ENCODE measurements around the gene ACTRT3.
A peak's percentile ranks its signal among the peaks of the same experiment; 100 is the strongest.
"Not testable (repeated sequence)": the region's sequence is repeated elsewhere in the genome, so short reads cannot be mapped to it uniquely, and the experiment has no call there.

Gene ACTRT3

DNA sequence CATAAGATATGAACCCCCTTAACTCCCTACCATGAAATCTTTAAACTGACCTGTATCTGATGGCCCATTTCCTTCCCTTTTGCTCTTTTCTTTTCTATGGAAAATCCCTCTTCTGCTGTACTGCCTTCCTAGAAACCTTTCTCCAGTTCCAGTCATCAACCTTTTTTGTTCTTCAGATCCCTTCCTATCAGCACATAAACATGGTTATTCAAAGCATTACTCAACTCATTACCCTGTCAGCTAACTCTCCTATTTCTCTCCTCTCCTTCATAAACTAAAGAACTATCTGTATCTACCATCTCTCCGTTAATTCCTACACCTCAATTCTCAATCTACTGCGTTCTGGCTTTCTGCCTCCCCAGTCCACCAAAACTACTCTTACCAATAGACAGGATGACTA lies 17.5 kb downstream of the ACTRT3 start:
- in situ Hi-C loops (cut with HindIII; ENCODE audit: low sequenced_read_pairs): no loop called here
- no peak for DNase-seq (ENCODE audit: low read depth, low spot score)
- TF ChIP-seq, protein P1, sequence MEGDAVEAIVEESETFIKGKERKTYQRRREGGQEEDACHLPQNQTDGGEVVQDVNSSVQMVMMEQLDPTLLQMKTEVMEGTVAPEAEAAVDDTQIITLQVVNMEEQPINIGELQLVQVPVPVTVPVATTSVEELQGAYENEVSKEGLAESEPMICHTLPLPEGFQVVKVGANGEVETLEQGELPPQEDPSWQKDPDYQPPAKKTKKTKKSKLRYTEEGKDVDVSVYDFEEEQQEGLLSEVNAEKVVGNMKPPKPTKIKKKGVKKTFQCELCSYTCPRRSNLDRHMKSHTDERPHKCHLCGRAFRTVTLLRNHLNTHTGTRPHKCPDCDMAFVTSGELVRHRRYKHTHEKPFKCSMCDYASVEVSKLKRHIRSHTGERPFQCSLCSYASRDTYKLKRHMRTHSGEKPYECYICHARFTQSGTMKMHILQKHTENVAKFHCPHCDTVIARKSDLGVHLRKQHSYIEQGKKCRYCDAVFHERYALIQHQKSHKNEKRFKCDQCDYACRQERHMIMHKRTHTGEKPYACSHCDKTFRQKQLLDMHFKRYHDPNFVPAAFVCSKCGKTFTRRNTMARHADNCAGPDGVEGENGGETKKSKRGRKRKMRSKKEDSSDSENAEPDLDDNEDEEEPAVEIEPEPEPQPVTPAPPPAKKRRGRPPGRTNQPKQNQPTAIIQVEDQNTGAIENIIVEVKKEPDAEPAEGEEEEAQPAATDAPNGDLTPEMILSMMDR (IDR thresholded peaks at IDR 0.05; ENCODE audit: low read depth, low read length): no peak
- no peak overlapping the region for H3K4me3 ChIP-seq (ENCODE audit: low read depth, low read length)

DNA sequence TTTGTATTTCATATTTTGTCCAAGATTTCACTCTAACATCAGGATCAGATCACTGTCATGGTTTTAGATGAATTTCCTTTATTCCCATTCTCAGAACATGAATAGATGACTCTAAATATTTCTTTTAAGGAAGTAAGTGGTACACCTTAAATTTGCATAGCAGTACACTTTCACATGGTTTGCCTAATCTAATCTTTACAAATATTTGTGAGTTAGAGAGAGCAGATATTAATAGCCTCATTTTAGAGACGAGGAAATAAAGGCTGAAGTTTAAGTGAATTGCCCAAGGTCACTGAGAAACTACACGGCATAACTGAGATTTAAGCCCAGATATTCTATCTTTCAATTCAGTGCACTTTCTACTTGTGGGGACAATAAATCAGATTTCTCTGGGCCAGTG lies 18.7 kb downstream of the ACTRT3 start:
- in situ Hi-C loops (cut with HindIII; ENCODE audit: low sequenced_read_pairs): no loop called here
- DNase-seq (ENCODE audit: low read depth, low spot score): no peak
- no peak overlapping the region for H3K4me3 ChIP-seq (ENCODE audit: low read depth, low read length)
- TF ChIP-seq, protein P1 (IDR thresholded peaks at IDR 0.05; ENCODE audit: low read depth, low read length): no peak

DNA sequence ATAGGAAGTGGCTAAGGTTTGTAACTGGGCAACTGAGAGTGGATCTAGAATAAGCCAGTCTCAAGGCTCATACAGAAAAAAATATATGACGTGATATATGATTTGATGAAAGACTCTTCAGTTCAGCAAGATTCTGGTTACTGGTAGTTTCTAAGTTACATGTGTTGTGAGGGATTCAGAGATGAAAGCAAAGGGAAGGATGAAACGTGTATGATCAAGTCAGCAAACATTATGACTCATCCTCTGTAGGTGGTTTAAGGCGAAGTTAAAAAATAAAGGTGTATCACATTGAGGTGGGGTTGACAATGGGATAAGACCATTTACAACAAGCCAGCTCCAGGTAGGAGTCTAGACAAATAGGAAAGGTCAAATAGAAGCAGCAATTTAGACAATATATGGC lies 20.7 kb downstream of the ACTRT3 start:
- H3K4me3 ChIP-seq (ENCODE audit: low read depth, low read length): no peak overlapping the region
- in situ Hi-C loops (cut with HindIII; ENCODE audit: low sequenced_read_pairs): no loop called here
- TF ChIP-seq, protein P1 (IDR thresholded peaks at IDR 0.05; ENCODE audit: low read depth, low read length): no peak
- no peak for DNase-seq (ENCODE audit: low read depth, low spot score)

DNA sequence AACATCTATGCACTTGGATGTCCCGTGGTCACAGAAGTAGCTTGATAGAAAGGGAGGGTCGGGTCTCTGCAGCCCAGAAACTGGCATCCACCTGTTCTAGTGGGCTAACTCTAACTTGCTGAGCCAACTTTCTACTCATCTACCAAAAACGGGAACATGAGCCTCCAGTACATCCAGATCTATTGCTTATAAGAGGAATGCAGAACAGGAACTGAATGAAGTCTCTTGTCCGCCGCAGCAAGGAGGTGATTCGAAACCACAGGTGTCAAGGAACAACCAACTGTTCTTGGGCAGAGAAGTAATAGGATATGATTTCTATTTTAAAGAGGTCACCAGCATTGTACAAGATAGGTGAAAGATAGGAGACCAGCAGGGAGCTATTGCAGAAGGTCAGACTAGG lies 22.4 kb downstream of the ACTRT3 start:
- TF ChIP-seq, protein P1 (IDR thresholded peaks at IDR 0.05; ENCODE audit: low read depth, low read length): no peak

DNA sequence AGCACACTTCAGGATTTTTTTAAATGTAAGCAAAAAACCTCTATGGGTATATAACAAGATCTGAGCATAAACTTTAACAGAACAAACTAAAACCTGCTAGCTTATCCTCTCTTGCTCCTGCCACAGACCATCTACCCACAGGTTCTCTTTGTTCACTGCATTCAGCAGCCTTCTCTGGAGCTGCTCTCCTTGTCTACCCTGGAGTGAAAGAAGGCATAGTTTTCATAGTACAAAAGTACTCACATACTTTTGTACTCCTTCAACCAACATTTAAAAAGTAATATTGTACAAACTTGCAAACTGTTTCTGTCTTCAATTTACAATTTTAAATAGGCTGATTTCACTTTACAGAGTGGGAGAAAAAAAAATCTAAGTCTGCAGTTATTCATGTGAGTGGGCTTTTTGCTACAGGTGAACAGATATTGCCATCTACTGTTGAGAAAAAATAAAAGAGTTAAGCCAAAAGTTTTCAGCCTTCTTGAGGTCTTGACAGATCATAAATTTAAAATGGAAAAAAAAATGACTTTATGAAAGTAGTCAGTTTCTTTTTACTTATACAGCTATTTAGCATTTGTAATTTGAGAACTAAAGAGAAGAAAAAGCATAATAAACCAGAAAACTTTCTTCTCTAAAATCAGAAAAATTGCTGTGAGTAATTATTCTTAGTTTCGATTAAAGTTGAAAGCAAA lies 24.9 kb downstream of the ACTRT3 start:
- H3K4me3 ChIP-seq (ENCODE audit: low read depth, low read length): no peak overlapping the region
- peak; percentile 39 for DNase-seq (ENCODE audit: low read depth, low spot score)
- TF ChIP-seq, protein P1 (IDR thresholded peaks at IDR 0.05; ENCODE audit: low read depth, low read length): peak; percentile 30
- in situ Hi-C loops (cut with HindIII; ENCODE audit: low sequenced_read_pairs): no loop called here

More for the DNA sequence above, 22.4 kb downstream of the ACTRT3 start:
- no peak overlapping the region for H3K4me3 ChIP-seq (ENCODE audit: low read depth, low read length)
- DNase-seq (ENCODE audit: low read depth, low spot score): no peak
- in situ Hi-C loops (cut with HindIII; ENCODE audit: low sequenced_read_pairs): no loop called here

DNA sequence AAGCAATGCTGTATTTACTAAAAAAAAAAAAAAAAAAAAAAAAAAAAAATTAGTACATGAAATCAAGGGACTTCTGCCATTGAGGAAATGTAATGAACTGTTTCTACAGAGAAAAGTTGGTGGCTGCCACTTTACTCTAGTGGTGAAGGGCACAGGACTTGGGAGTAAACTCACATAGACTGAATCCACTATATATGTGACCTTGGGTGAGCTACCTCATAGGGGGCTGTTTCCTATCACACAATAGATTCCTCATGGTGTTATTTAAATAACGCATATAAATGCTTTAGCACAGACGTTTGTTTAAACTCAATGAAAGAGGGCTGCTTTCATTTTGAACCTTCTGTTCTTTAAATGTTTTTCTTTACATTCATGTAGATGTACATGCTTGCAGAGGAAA lies 30.3 kb downstream of the ACTRT3 start:
- no peak overlapping the region for H3K4me3 ChIP-seq (ENCODE audit: low read depth, low read length)
- DNase-seq (ENCODE audit: low read depth, low spot score): no peak
- in situ Hi-C loops (cut with HindIII; ENCODE audit: low sequenced_read_pairs): no loop called here
- TF ChIP-seq, protein P1 (IDR thresholded peaks at IDR 0.05; ENCODE audit: low read depth, low read length): no peak

DNA sequence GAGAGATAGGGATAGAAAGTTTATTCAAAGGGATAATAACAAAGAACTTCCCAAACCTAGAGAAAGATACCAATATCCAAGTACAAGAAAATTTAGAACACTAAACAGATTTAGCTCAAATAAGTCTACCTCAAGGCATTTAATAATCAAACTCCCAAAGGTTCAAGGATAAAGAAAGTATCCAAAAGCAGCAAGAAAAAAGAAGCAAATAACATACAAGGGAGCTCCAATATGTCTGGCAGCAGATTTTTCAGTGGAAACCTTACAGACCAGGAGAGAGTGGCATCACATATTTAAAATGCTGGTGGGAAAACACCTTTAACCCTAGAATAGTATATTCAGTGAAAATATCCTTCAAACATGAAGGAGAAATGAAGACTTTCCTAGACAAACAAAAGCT lies 37.5 kb downstream of the ACTRT3 start:
- H3K4me3 ChIP-seq (ENCODE audit: low read depth, low read length); DNase-seq (ENCODE audit: low read depth, low spot score); in situ Hi-C loops (cut with HindIII; ENCODE audit: low sequenced_read_pairs): not testable (repeated sequence)
